GM23248 (cell line): ENCODE measurements around the gene HSF2BP. TPM values are rescaled to one million over a fixed set of nuclear protein-coding genes. Genes with fewer than 3 reads are reported as not detected.

Source experiments
- DNase-seq: peaks from one replicate; pipeline ENCODE4 v3.0.0-alpha.2; 2015
- H2AFZ ChIP-seq: fragments of 200-600 bp; sonication (generic); 2 replicates; pipeline ENCODE4 v1.6.1; 2016; ENCODE audit warnings: antibody characterized with exemption
- H3F3A ChIP-seq: fragments of 200-600 bp; sonication (generic); 2 replicates; pipeline ENCODE4 v1.6.1; 2016; ENCODE audit warnings: mild to moderate bottlenecking, antibody characterized with exemption, mixed run types; ENCODE audit not compliant: insufficient read depth
- H3K27ac ChIP-seq: fragments of 200-600 bp; sonication (generic); 2 replicates; pipeline ENCODE4 v1.5.1; 2016; ENCODE audit warnings: mild to moderate bottlenecking
- H3K27me3 ChIP-seq: fragments of 200-600 bp; sonication (generic); replicated peaks from 2 replicates; pipeline ENCODE4 v1.6.1; 2016; ENCODE audit warnings: mild to moderate bottlenecking; ENCODE audit not compliant: insufficient read depth
- H3K36me3 ChIP-seq: fragments of 200-600 bp; sonication (generic); 2 replicates; pipeline ENCODE4 v1.6.1; 2016; ENCODE audit warnings: low read depth, mild to moderate bottlenecking
- H3K4me1 ChIP-seq: fragments of 200-600 bp; sonication (generic); 2 replicates; pipeline ENCODE4 v1.6.1; 2016; ENCODE audit warnings: mild to moderate bottlenecking; ENCODE audit not compliant: insufficient read depth
- H3K4me2 ChIP-seq: fragments of 200-600 bp; sonication (generic); one replicate; pipeline ENCODE4 v1.6.1; 2016; ENCODE audit warnings: mild to moderate bottlenecking; ENCODE audit not compliant: unreplicated experiment
- H3K4me3 ChIP-seq: fragments of 200-600 bp; sonication (generic); 2 replicates; pipeline ENCODE4 v1.5.1; 2016; ENCODE audit warnings: mild to moderate bottlenecking
- H3K79me2 ChIP-seq: fragments of 200-600 bp; sonication (generic); 2 replicates; pipeline ENCODE4 v1.6.1; 2016; ENCODE audit warnings: mild to moderate bottlenecking; ENCODE audit not compliant: insufficient read depth
- H3K9ac ChIP-seq: fragments of 200-600 bp; sonication (generic); 2 replicates; pipeline ENCODE4 v1.6.1; 2016; ENCODE audit warnings: mild to moderate bottlenecking
- H3K9me2 ChIP-seq: fragments of 200-600 bp; sonication (generic); 2 replicates; pipeline ENCODE4 v1.6.1; 2016; ENCODE audit warnings: mixed run types, mild to moderate bottlenecking, moderate library complexity; ENCODE audit not compliant: insufficient read depth
- H3K9me3 ChIP-seq: fragments of 200-600 bp; sonication (generic); one replicate; pipeline ENCODE4 v1.6.1; 2017; ENCODE audit warnings: low read depth
- H4K20me1 ChIP-seq: fragments of 200-600 bp; sonication (generic); 2 replicates; pipeline ENCODE4 v1.6.0; 2016; ENCODE audit not compliant: insufficient read depth
- EZH2 ChIP-seq: fragments of 200-600 bp; sonication (generic); IDR thresholded peaks from 2 replicates; pipeline ENCODE4 v1.6.1; 2018; ENCODE audit warnings: antibody characterized with exemption, mild to moderate bottlenecking; ENCODE audit not compliant: insufficient read depth, poor library complexity, severe bottlenecking
- EZH2phosphoT487 ChIP-seq: fragments of 200-600 bp; sonication (generic); IDR thresholded peaks from 2 replicates; pipeline ENCODE4 v1.6.1; 2018; ENCODE audit warnings: antibody characterized with exemption, moderate library complexity, mild to moderate bottlenecking, low read depth; ENCODE audit not compliant: insufficient read depth
- WGBS, 2 experiments: methylation state at CpG; one replicate each; pipeline ENCODE4 v1.1.6; 2015 to 2017; ENCODE audit warnings: low lambda C conversion rate in 2 of 2, low coverage in 1 of 2; ENCODE audit errors: missing lambda C conversion rate in 2 of 2; 5-methylcytosine and 5-hydroxymethylcytosine counted together
- in situ Hi-C: fragments of 300-500 bp; cut with MboI; formaldehyde crosslinking; loops from 2 replicates; pipeline ENCODE4 v1.15.0; 2020
- polyA plus RNA-seq: library from polyadenylated mRNA; unstranded; fragments of >200 nt; fragmentation: Nextera tagmentation; extraction: Ambion mirVana; gene quantifications from 2 replicates; pipeline ENCODE4 v1.2.1, GENCODE V29; 2016
- total RNA-seq: library from RNA; depleted of rRNA; stranded (reverse); fragments of >200 nt; shearing (Covaris generic); gene quantifications from 2 replicates; pipeline ENCODE4 v1.2.3, GENCODE V29; 2014

The HSF2BP gene
- total and polyA plus RNA-seq, 2 experiments from 2014 or later: 1.6 to 4.8 TPM

- Histone ChIP-seq H3F3A (peaks cover 33% of the 10 kb centered on the region), H2AFZ (no peak overlapping the region), H3K9ac (no peak overlapping the region), H3K4me2 (no peak overlapping the region), H4K20me1 (no peaks in the 10 kb centered on the region), H3K4me1 (peaks cover 28% of the 10 kb centered on the region), H3K27me3 (no peaks in the 10 kb centered on the region), H3K27ac (no peak overlapping the region), H3K36me3 (no peaks in the 10 kb centered on the region), H3K79me2 (no peaks in the 10 kb centered on the region), H3K9me2 (no peaks in the 10 kb centered on the region), H3K4me3 (no peak overlapping the region), H3K9me3 (no peaks in the 10 kb centered on the region)
- WGBS, 2 experiments: 95 to 96% methylated on average over 4 of the region's 4 CpGs
- TF ChIP-seq EZH2 (no peak), EZH2phosphoT487 (no peak)
- in situ Hi-C loops: loop anchor here (10.0 kb wide), 1 partner anchor 328 kb away; no protein-coding TSS in a partner anchor
- no peak for DNase-seq
Observed at GRCh38 chr21:43643193-43643592, 16.1 kb downstream of the HSF2BP start.

- TF ChIP-seq EZH2 (no peak), EZH2phosphoT487 (no peak)
- no peak overlapping the region for H3K4me3 ChIP-seq
- DNase-seq: no peak
- H2AFZ ChIP-seq: no peak overlapping the region
- H4K20me1 ChIP-seq: no peaks in the 10 kb centered on the region
- H3K27me3 ChIP-seq: no peaks in the 10 kb centered on the region
- H3K9ac ChIP-seq: no peak overlapping the region
- H3K36me3 ChIP-seq: no peaks in the 10 kb centered on the region
- H3K79me2 ChIP-seq: no peaks in the 10 kb centered on the region
- no peaks in the 10 kb centered on the region for H3K9me2 ChIP-seq
- H3K4me2 ChIP-seq: no peak overlapping the region
- in situ Hi-C loops: loop anchor here (10.0 kb wide), 1 partner anchor 326 kb away; no protein-coding TSS in a partner anchor
- H3K27ac ChIP-seq: peak overlapping the region; percentile 70
- H3K9me3 ChIP-seq: no peaks in the 10 kb centered on the region
- H3F3A ChIP-seq: peaks cover 24% of the 10 kb centered on the region
- 73 to 82% methylated on average over 3 of the region's 3 CpGs for WGBS, 2 experiments
- peaks cover 19% of the 10 kb centered on the region for H3K4me1 ChIP-seq
Observed at GRCh38 chr21:43640400-43640799, 18.9 kb downstream of the HSF2BP start.

- DNase-seq: peak; percentile 81
- no peaks in the 10 kb centered on the region for H3K36me3 ChIP-seq
- in situ Hi-C loops: loop anchor here (10.0 kb wide), 1 partner anchor 325 kb away; no protein-coding TSS in a partner anchor
- no peaks in the 10 kb centered on the region for H3K27me3 ChIP-seq
- no peak overlapping the region for H2AFZ ChIP-seq
- H3K27ac ChIP-seq: peak overlapping the region; percentile 70
- H3K9me3 ChIP-seq: no peaks in the 10 kb centered on the region
- WGBS, 2 experiments: 74 to 76% methylated on average over 7 of the region's 7 CpGs
- H3K4me3 ChIP-seq: no peak overlapping the region
- no peaks in the 10 kb centered on the region for H3K79me2 ChIP-seq
- no peak for TF ChIP-seq EZH2
- TF ChIP-seq EZH2phosphoT487: no peak
- H3K9ac ChIP-seq: no peak overlapping the region
- H3F3A ChIP-seq: peaks cover 18% of the 10 kb centered on the region
- H3K4me1 ChIP-seq: peaks cover 12% of the 10 kb centered on the region
- no peak overlapping the region for H3K4me2 ChIP-seq
- H3K9me2 ChIP-seq: no peaks in the 10 kb centered on the region
- H4K20me1 ChIP-seq: no peaks in the 10 kb centered on the region
Observed at GRCh38 chr21:43639470-43640353, 19.6 kb downstream of the HSF2BP start.

GRCh38 chr21:43637530-43638158 lies 21.6 kb downstream of the HSF2BP start:
- Histone ChIP-seq H3K27me3 (no peaks in the 10 kb centered on the region), H3K4me1 (peaks cover 6% of the 10 kb centered on the region), H3K4me3 (no peak overlapping the region), H3K9me2 (no peaks in the 10 kb centered on the region), H3K36me3 (no peaks in the 10 kb centered on the region), H3F3A (peaks cover 18% of the 10 kb centered on the region), H3K27ac (no peak overlapping the region), H3K9ac (no peak overlapping the region), H4K20me1 (no peaks in the 10 kb centered on the region), H2AFZ (no peak overlapping the region), H3K9me3 (no peaks in the 10 kb centered on the region), H3K79me2 (no peaks in the 10 kb centered on the region), H3K4me2 (no peak overlapping the region)
- TF ChIP-seq EZH2: no peak
- TF ChIP-seq EZH2phosphoT487: no peak
- no peak for DNase-seq
- 96 to 98% methylated on average over 3 of the region's 3 CpGs for WGBS, 2 experiments
- in situ Hi-C loops: no loop called here
